H9 (cell line): ENCODE results near the gene CNGA2. TPM values are rescaled to one million over a fixed set of nuclear protein-coding genes. Genes with fewer than 3 reads are reported as not detected.

Experiments used
- DNase-seq: peaks from one replicate; pipeline ENCODE4 v3.0.0-alpha.2; 2017
- H2AFZ ChIP-seq: one replicate; pipeline ENCODE4 v1.6.1; 2013; ENCODE audit warnings: mild to moderate bottlenecking, low read length, control low read depth, moderate library complexity
- H2AK5ac ChIP-seq: 2 replicates; pipeline ENCODE4 v1.6.1; 2013; ENCODE audit warnings: low read length, control low read depth, mixed read lengths; ENCODE audit not compliant: insufficient read length
- H2BK120ac ChIP-seq: one replicate; pipeline ENCODE4 v1.6.1; 2013; ENCODE audit warnings: low read depth, mild to moderate bottlenecking, low read length, control low read depth, inconsistent platforms; ENCODE audit not compliant: poor library complexity, severe bottlenecking
- H2BK12ac ChIP-seq: 2 replicates; pipeline ENCODE4 v1.6.1; 2013; ENCODE audit warnings: low read length, control low read depth, mixed read lengths, low read depth; ENCODE audit not compliant: insufficient read length
- H2BK15ac ChIP-seq: 2 replicates; pipeline ENCODE4 v1.6.1; 2013; ENCODE audit warnings: low read depth, low read length, control low read depth
- H2BK20ac ChIP-seq: one replicate; pipeline ENCODE4 v1.6.1; 2013; ENCODE audit warnings: low read depth, mild to moderate bottlenecking, low read length, control low read depth, inconsistent platforms; ENCODE audit not compliant: poor library complexity, severe bottlenecking
- H2BK5ac ChIP-seq: 2 replicates; pipeline ENCODE4 v1.6.1; 2013; ENCODE audit warnings: low read length, control low read depth, mixed read lengths; ENCODE audit not compliant: insufficient read length
- H3K14ac ChIP-seq: 2 replicates; pipeline ENCODE4 v1.6.1; 2013; ENCODE audit warnings: low read length, control low read depth; ENCODE audit not compliant: insufficient read depth
- H3K18ac ChIP-seq: 2 replicates; pipeline ENCODE4 v1.6.1; 2013; ENCODE audit warnings: low read depth, mild to moderate bottlenecking, mixed read lengths, low read length, control low read depth; ENCODE audit not compliant: insufficient read length
- H3K23ac ChIP-seq: 2 replicates; pipeline ENCODE4 v1.6.1; 2013; ENCODE audit warnings: low read length, control low read depth, mixed read lengths, low read depth; ENCODE audit not compliant: insufficient read length
- H3K23me2 ChIP-seq: 2 replicates; pipeline ENCODE4 v1.6.1; 2013; ENCODE audit warnings: low read depth, mild to moderate bottlenecking, mixed read lengths, low read length, control low read depth; ENCODE audit not compliant: insufficient read length, poor library complexity, severe bottlenecking
- H3K27ac ChIP-seq: 2 replicates; pipeline ENCODE4 v1.5.1; 2013; ENCODE audit warnings: low read length, control low read depth, mixed read lengths, low read depth; ENCODE audit not compliant: insufficient read length
- H3K27me3 ChIP-seq: 2 replicates; pipeline ENCODE4 v1.6.1; 2013; ENCODE audit warnings: low read length, control low read depth, inconsistent platforms; ENCODE audit not compliant: insufficient read depth
- H3K4ac ChIP-seq: 2 replicates; pipeline ENCODE4 v1.6.1; 2013; ENCODE audit warnings: low read depth, mild to moderate bottlenecking, control low read depth, inconsistent platforms, low read length, moderate library complexity
- H3K4me1 ChIP-seq: 2 replicates; pipeline ENCODE4 v1.6.1; 2013; ENCODE audit warnings: low read length, control low read depth, inconsistent platforms; ENCODE audit not compliant: insufficient read depth
- H3K4me2 ChIP-seq: 2 replicates; pipeline ENCODE4 v1.6.1; 2013; ENCODE audit warnings: low read length, control low read depth, mixed read lengths; ENCODE audit not compliant: insufficient read length, insufficient read depth
- H3K56ac ChIP-seq: 2 replicates; pipeline ENCODE4 v1.6.1; 2013; ENCODE audit warnings: low read depth, mild to moderate bottlenecking, mixed read lengths, low read length, control low read depth; ENCODE audit not compliant: insufficient read length
- H3K79me1 ChIP-seq: 2 replicates; pipeline ENCODE4 v1.6.1; 2013; ENCODE audit warnings: low read depth, mild to moderate bottlenecking, moderate library complexity, low read length, control low read depth, inconsistent platforms; ENCODE audit not compliant: insufficient read depth, poor library complexity, severe bottlenecking
- H3K79me2 ChIP-seq: 2 replicates; pipeline ENCODE4 v1.6.1; 2013; ENCODE audit warnings: low read length, control low read depth, inconsistent platforms; ENCODE audit not compliant: insufficient read depth
- H3K9ac ChIP-seq: 2 replicates; pipeline ENCODE4 v1.6.1; 2013; ENCODE audit warnings: low read length, control low read depth, mixed read lengths; ENCODE audit not compliant: insufficient read length; ENCODE audit errors: extremely low read depth
- H3K9me3 ChIP-seq: one replicate; pipeline ENCODE4 v1.6.1; 2013; ENCODE audit warnings: low read depth, low read length, inconsistent platforms; ENCODE audit not compliant: control insufficient read depth
- H3T11ph ChIP-seq: one replicate; pipeline ENCODE4 v1.6.1; 2013; ENCODE audit warnings: mild to moderate bottlenecking, low read length, control low read depth, inconsistent platforms
- H4K20me1 ChIP-seq: one replicate; pipeline ENCODE4 v1.6.1; 2013; ENCODE audit not compliant: control insufficient read depth, insufficient read length, insufficient read depth
- H4K5ac ChIP-seq: 2 replicates; pipeline ENCODE4 v1.6.1; 2013; ENCODE audit warnings: low read depth, mild to moderate bottlenecking, mixed read lengths, low read length, control low read depth; ENCODE audit not compliant: insufficient read length
- H4K8ac ChIP-seq: replicated peaks from 2 replicates; pipeline ENCODE4 v1.6.1; 2013; ENCODE audit warnings: low read length, control low read depth, mixed read lengths, low read depth; ENCODE audit not compliant: insufficient read length
- H4K91ac ChIP-seq: 2 replicates; pipeline ENCODE4 v1.6.1; 2013; ENCODE audit warnings: low read depth, mild to moderate bottlenecking, moderate library complexity, mixed read lengths, low read length, control low read depth; ENCODE audit not compliant: insufficient read length
- H3K27ac Mint-ChIP-seq, 3 experiments: 2 replicates in 2 of 3; 3 replicates in 1 of 3; pipeline ENCODE4 v1.8.0; 2020 to 2021; ENCODE audit warnings: mixed read lengths in 3 of 3, mild to moderate bottlenecking in 1 of 3, moderate library complexity in 1 of 3
- H3K27me3 Mint-ChIP-seq: 2 replicates; pipeline ENCODE4 v1.8.0; 2021; ENCODE audit warnings: low read depth, mild to moderate bottlenecking, moderate library complexity, mixed read lengths
- H3K36me3 Mint-ChIP-seq, 3 experiments: 2 replicates in 2 of 3; 3 replicates in 1 of 3; pipeline ENCODE4 v1.8.0; 2020 to 2021; ENCODE audit warnings: low read depth in 3 of 3, mixed read lengths in 3 of 3; ENCODE audit not compliant: insufficient read depth in 1 of 3
- H3K4me1 Mint-ChIP-seq, 2 experiments: 2 replicates each; pipeline ENCODE4 v1.8.0; 2020; ENCODE audit warnings: mixed read lengths in 2 of 2
- H3K4me3 Mint-ChIP-seq, 2 experiments: 2 replicates in 1 of 2; 3 replicates in 1 of 2; pipeline ENCODE4 v1.8.0; 2020 to 2021; ENCODE audit warnings: mild to moderate bottlenecking in 2 of 2, mixed read lengths in 2 of 2, moderate library complexity in 1 of 2
- H3K9me3 Mint-ChIP-seq, 2 experiments: 2 replicates in 1 of 2; 3 replicates in 1 of 2; pipeline ENCODE4 v1.8.0; 2020; ENCODE audit warnings: mild to moderate bottlenecking in 2 of 2, mixed read lengths in 2 of 2, moderate library complexity in 1 of 2
- CTCF ChIP-seq: fragments of 200-600 bp; sonication (generic); conservative IDR thresholded peaks from 3 replicates; pipeline ENCODE4 v1.8.0; 2021; ENCODE audit warnings: antibody characterized with exemption, mild to moderate bottlenecking
- WGBS: extraction: QIAGEN DNeasy Blood & Tissue Kit; methylation state at CpG from one replicate; pipeline ENCODE4 v1.1.7; 2013; ENCODE audit warnings: missing lambda C conversion rate, low lambda C conversion rate, mixed read lengths; ENCODE audit not compliant: insufficient read length; ENCODE audit errors: extremely low coverage; 5-methylcytosine and 5-hydroxymethylcytosine counted together
- total RNA-seq: library from RNA; stranded (reverse); gene quantifications from 2 replicates; pipeline ENCODE4 v1.2.1, GENCODE V29; 2021

Gene CNGA2
- total RNA-seq, 1 experiment from 2014 or later = not detected

GRCh38 chrX:151771726-151772125 is 37.2 kb downstream of the CNGA2 start:
- peaks cover 8 to 9% of the 10 kb centered on the region in 2 experiments for H3K4me1 Mint-ChIP-seq
- Histone ChIP-seq H3K9me3 (peaks cover 51% of the 10 kb centered on the region), H2AK5ac (no peak overlapping the region), H3K4me1 (peaks cover 3% of the 10 kb centered on the region; the same call in 1 of the 2 replicates), H2BK5ac (no peak overlapping the region), H3K9ac (no peak overlapping the region), H4K8ac (no peak overlapping the region), H3K27me3 (no peaks in the 10 kb centered on the region), H3K4ac (no peak overlapping the region), H3K56ac (no peak overlapping the region), H2BK120ac (no peak overlapping the region), H3K79me2 (no peaks in the 10 kb centered on the region), H3T11ph (no peak overlapping the region), H3K14ac (no peak overlapping the region), H2BK20ac (no peak overlapping the region), H4K5ac (no peak overlapping the region), H3K27ac (no peak overlapping the region), H4K91ac (no peak overlapping the region), H4K20me1 (no peaks in the 10 kb centered on the region), H3K23me2 (no peaks in the 10 kb centered on the region), H2BK15ac (no peak overlapping the region), H2AFZ (no peak overlapping the region), H3K79me1 (no peaks in the 10 kb centered on the region), H3K18ac (no peak overlapping the region), H3K23ac (no peak overlapping the region), H2BK12ac (no peak overlapping the region), H3K4me2 (no peak overlapping the region)
- no peak overlapping the region for H3K4me3 Mint-ChIP-seq
- H3K9me3 Mint-ChIP-seq = peaks cover 71 to 82% of the 10 kb centered on the region in 2 experiments
- WGBS = no CpG with 5 or more reads among the region's 3 CpGs
- TF ChIP-seq CTCF = no peak
- no peak for DNase-seq
- H3K27ac Mint-ChIP-seq = no peak overlapping the region
- H3K27me3 Mint-ChIP-seq = peaks cover under 1% of the 10 kb centered on the region
- H3K36me3 Mint-ChIP-seq = peaks cover 0 to 9% (median 2%) of the 10 kb centered on the region in 3 experiments; a peak in 4 of 7 replicates
